ENCODE measurements around the gene TMEM50A.
"Not testable (repeated sequence)": the region's sequence is repeated elsewhere in the genome, so short reads cannot be mapped to it uniquely, and the experiment has no call there.

GRCh38 chr1:25293426-25293825 lies 44.7 kb upstream of the TMEM50A start:
- not testable (repeated sequence) for TF ChIP-seq CTCF (IDR thresholded peaks at IDR 0.05; ENCODE audit: low read depth, low read length, poor library complexity, severe bottlenecking); EZH2phosphoT487 (IDR thresholded peaks at IDR 0.05; ENCODE audit: borderline replicate concordance, low read length)
